Endothelial cell of umbilical vein (primary cell): Measurements from ENCODE around the gene NLRP6. TPM values are rescaled to one million over a fixed set of nuclear protein-coding genes. Genes with fewer than 3 reads are reported as not detected.

Experiments
- BruUV-seq: library from RNA; stranded (reverse); fragments of 400-500 nt; replicated peaks from 2 replicates; lab custom pipeline; 2021; lab: Mats Ljungman, UMichigan
- CTCF ChIA-PET: fragments of 300-600, 350-600 bp; sonication (Branson Sonifier 250); formaldehyde crosslinking; loops from one replicate; lab custom pipeline; 2021; ENCODE audit warnings: antibody characterized with exemption, inconsistent platforms; lab: Charles Lee
- POLR2A ChIA-PET: fragments of 300-600, 350-600 bp; sonication (Branson Sonifier 250); formaldehyde crosslinking; loops from one replicate; lab custom pipeline; 2021; ENCODE audit warnings: antibody characterized with exemption, inconsistent platforms; lab: Charles Lee
- DNase-seq: peaks from one replicate; pipeline ENCODE4 v3.0.0-alpha.2; 2011; ENCODE audit warnings: low read depth, low spot score
- FAIRE-seq: peaks from 2 replicates; lab custom pipeline; 2011; peaks lifted over from hg19 to GRCh38; lab: Jason Lieb, UNC
- H2AFZ ChIP-seq: 2 replicates; pipeline ENCODE4 v1.6.0; 2012; ENCODE audit warnings: low read depth, low read length, control low read depth, inconsistent platforms
- H3K27ac ChIP-seq: 2 replicates; pipeline ENCODE4 v1.5.1; 2011; ENCODE audit warnings: low read depth, mild to moderate bottlenecking, control low read depth, low read length, moderate library complexity; ENCODE audit not compliant: insufficient read depth
- H3K27me3 ChIP-seq, 2 experiments: 2 replicates each; pipeline versions ENCODE4 v1.6.0 to v1.6.1; 2011; ENCODE audit warnings: low read length in 2 of 2, mixed read lengths in 1 of 2; ENCODE audit not compliant: control insufficient read depth in 2 of 2, insufficient read depth in 2 of 2
- H3K36me3 ChIP-seq, 2 experiments: 2 replicates in 1 of 2; 3 replicates in 1 of 2; pipeline ENCODE4 v1.5.1; 2011; ENCODE audit warnings: low read length in 2 of 2, mild to moderate bottlenecking in 1 of 2, moderate library complexity in 1 of 2; ENCODE audit not compliant: control insufficient read depth in 2 of 2, insufficient read depth in 2 of 2; ENCODE audit errors: extremely low read depth in 1 of 2
- H3K4me1 ChIP-seq: 3 replicates; pipeline ENCODE4 v1.5.1; 2011; ENCODE audit warnings: mild to moderate bottlenecking, low read length; ENCODE audit not compliant: control insufficient read depth, insufficient read depth; ENCODE audit errors: extremely low read depth
- H3K4me2 ChIP-seq: 2 replicates; pipeline ENCODE4 v1.6.1; 2011; ENCODE audit warnings: low read length, control low read depth, mixed read lengths; ENCODE audit not compliant: insufficient read depth
- H3K4me3 ChIP-seq, 3 experiments: fragments of 200-600 bp in 1 of 3; sonication (generic), shearing (Covaris generic) in 1 of 3; replicated peaks in 1 of 3; 2 replicates each; pipeline ENCODE4 v1.5.1; 2011 to 2016; ENCODE audit warnings: control low read depth in 3 of 3, low read length in 3 of 3, mild to moderate bottlenecking in 2 of 3, inconsistent platforms in 1 of 3, low read depth in 1 of 3, moderate library complexity in 1 of 3; ENCODE audit not compliant: insufficient read depth in 1 of 3
- H3K79me2 ChIP-seq: 2 replicates; pipeline ENCODE4 v1.6.0; 2012; ENCODE audit warnings: low read length, inconsistent platforms; ENCODE audit not compliant: control insufficient read depth, insufficient read depth
- H3K9ac ChIP-seq: replicated peaks from 2 replicates; pipeline ENCODE3; 2011; ENCODE audit warnings: low read length, control low read depth; ENCODE audit not compliant: insufficient read depth; ENCODE audit errors: extremely low read depth
- H3K9me1 ChIP-seq: replicated peaks from 3 replicates; pipeline ENCODE4 v1.6.0; 2011; ENCODE audit warnings: mild to moderate bottlenecking, low read length; ENCODE audit not compliant: control insufficient read depth, insufficient read depth; ENCODE audit errors: extremely low read depth
- H3K9me3 ChIP-seq: replicated peaks from 2 replicates; pipeline ENCODE4 v1.5.1; 2012; ENCODE audit warnings: low read length, inconsistent platforms; ENCODE audit not compliant: control insufficient read depth, insufficient read depth
- H4K20me1 ChIP-seq: replicated peaks from 2 replicates; pipeline ENCODE3; 2011; ENCODE audit warnings: mild to moderate bottlenecking, low read length; ENCODE audit not compliant: control insufficient read depth, insufficient read depth; ENCODE audit errors: extremely low read depth
- EZH2 ChIP-seq: IDR thresholded peaks from 2 replicates; pipeline ENCODE4 v1.6.1; 2012; ENCODE audit warnings: borderline replicate concordance, low read depth, mild to moderate bottlenecking, moderate library complexity, low read length, inconsistent platforms; ENCODE audit not compliant: severe bottlenecking
- FOS ChIP-seq: IDR thresholded peaks from 2 replicates; pipeline ENCODE4 v1.6.1; 2011; ENCODE audit warnings: mild to moderate bottlenecking, low read length, moderate library complexity, borderline replicate concordance; ENCODE audit not compliant: insufficient read depth
- GATA2 ChIP-seq: IDR thresholded peaks from 2 replicates; pipeline ENCODE4 v1.7.0; 2011; ENCODE audit warnings: low read depth, mild to moderate bottlenecking, moderate library complexity, mixed read lengths, low read length; ENCODE audit not compliant: insufficient read length, insufficient read depth
- JUN ChIP-seq: IDR thresholded peaks from 2 replicates; pipeline ENCODE4 v1.6.1; 2011; ENCODE audit warnings: borderline replicate concordance, low read depth; ENCODE audit not compliant: insufficient read length, insufficient read depth
- MYC ChIP-seq: IDR thresholded peaks from one replicate; pipeline ENCODE4 v1.6.1; 2011; ENCODE audit warnings: mild to moderate bottlenecking, low read depth, low read length
- POLR2A ChIP-seq: IDR thresholded peaks from 2 replicates; pipeline ENCODE4 v1.6.1; 2012; ENCODE audit warnings: low read depth, mild to moderate bottlenecking, control low read depth, low read length
- POLR2AphosphoS5 ChIP-seq: IDR thresholded peaks from 2 replicates; pipeline ENCODE4 v1.6.1; 2012; ENCODE audit warnings: low read depth, mild to moderate bottlenecking, control low read depth, low read length, moderate library complexity; ENCODE audit not compliant: insufficient read depth
- dilution Hi-C: fragments of 300-500 bp; cut with MboI; formaldehyde crosslinking; loops from one replicate; pipeline ENCODE4 v1.15.0; 2019; ENCODE audit warnings: low sequenced_read_pairs; ENCODE audit not compliant: extremely low pct_ligation_motif_present
- intact Hi-C: fragments of 100-400 bp; cut with micrococcal nuclease; formaldehyde crosslinking; loops from one replicate; pipeline ENCODE4 v1.10.0; 2022
- polyA plus RNA-seq, 4 experiments: library from polyadenylated mRNA; depleted of rRNA in 3 of 4; stranded (reverse) in 3 of 4; unstranded in 1 of 4; fragments of >200 nt; gene quantifications; 2 replicates each; pipeline versions ENCODE4 v1.2.1 to v1.2.3, GENCODE V29; 2011 to 2012; ENCODE audit warnings: missing spikeins in 1 of 4
- total RNA-seq: library from RNA; stranded (reverse); gene quantifications from 2 replicates; pipeline ENCODE4 v1.2.3, GENCODE V29; 2021
- TF ChIP-seq, protein P1 (sequence below), 2 donors: IDR thresholded peaks; 1 replicate in 1 of 2; 2 replicates in 1 of 2; pipeline ENCODE4 v1.5.1; 2011; ENCODE audit warnings: low read length in 2 of 2, mild to moderate bottlenecking in 2 of 2, moderate library complexity in 2 of 2, control low read depth in 1 of 2, inconsistent platforms in 1 of 2, low read depth in 1 of 2; ENCODE audit not compliant: insufficient read depth in 1 of 2; ENCODE audit errors: extremely low read depth in 1 of 2
- TF ChIP-seq, protein P2 (sequence below): IDR thresholded peaks from 2 replicates; pipeline ENCODE4 v1.6.1; 2011; ENCODE audit not compliant: insufficient read depth, insufficient read length

Gene NLRP6
- total and polyA plus RNA-seq, 2 donors (not counting 3 experiments of a cell fraction or from before 2014, with no cell fraction given) = not detected

DNA sequence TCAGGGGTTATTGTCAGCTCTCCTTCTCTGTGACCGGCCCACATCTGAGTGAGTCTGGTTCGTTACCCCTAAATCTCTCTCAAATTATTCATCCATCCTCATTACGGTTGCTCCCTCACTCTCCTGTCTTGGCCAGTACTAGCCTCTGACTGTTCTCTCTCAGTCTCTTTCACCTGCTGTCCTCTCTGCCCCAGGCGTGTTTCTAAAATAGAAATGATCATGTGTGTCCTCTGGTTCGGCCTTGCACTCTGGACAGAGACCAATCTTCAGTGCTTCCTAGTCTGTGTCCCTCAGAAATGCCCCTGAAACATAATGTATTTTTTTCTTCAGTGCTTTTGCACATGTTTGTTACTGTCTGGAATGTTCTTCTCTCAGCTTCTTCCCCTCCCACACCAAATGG lies 36.6 kb upstream of the NLRP6 start:
- POLR2A ChIA-PET = no interaction called here
- intact Hi-C loops = no loop called here
- no peak for FAIRE-seq

More for the DNA sequence above, 36.6 kb upstream of the NLRP6 start:
- TF ChIP-seq, protein P1, sequence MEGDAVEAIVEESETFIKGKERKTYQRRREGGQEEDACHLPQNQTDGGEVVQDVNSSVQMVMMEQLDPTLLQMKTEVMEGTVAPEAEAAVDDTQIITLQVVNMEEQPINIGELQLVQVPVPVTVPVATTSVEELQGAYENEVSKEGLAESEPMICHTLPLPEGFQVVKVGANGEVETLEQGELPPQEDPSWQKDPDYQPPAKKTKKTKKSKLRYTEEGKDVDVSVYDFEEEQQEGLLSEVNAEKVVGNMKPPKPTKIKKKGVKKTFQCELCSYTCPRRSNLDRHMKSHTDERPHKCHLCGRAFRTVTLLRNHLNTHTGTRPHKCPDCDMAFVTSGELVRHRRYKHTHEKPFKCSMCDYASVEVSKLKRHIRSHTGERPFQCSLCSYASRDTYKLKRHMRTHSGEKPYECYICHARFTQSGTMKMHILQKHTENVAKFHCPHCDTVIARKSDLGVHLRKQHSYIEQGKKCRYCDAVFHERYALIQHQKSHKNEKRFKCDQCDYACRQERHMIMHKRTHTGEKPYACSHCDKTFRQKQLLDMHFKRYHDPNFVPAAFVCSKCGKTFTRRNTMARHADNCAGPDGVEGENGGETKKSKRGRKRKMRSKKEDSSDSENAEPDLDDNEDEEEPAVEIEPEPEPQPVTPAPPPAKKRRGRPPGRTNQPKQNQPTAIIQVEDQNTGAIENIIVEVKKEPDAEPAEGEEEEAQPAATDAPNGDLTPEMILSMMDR (IDR thresholded peaks at IDR 0.05; ENCODE audit: extremely low read depth in 1 of 2, insufficient read depth in 1 of 2, low read depth in 1 of 2, low read length in 2 of 2) = no peak
- no peak for TF ChIP-seq POLR2AphosphoS5
- TF ChIP-seq JUN = no peak
- no peak for TF ChIP-seq EZH2
- no peak for TF ChIP-seq MYC
- TF ChIP-seq POLR2A = no peak
- TF ChIP-seq FOS = no peak
- TF ChIP-seq GATA2 = no peak
- TF ChIP-seq, protein P2, sequence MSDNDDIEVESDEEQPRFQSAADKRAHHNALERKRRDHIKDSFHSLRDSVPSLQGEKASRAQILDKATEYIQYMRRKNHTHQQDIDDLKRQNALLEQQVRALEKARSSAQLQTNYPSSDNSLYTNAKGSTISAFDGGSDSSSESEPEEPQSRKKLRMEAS = no peak
- Histone ChIP-seq H3K27me3 (no peaks in the 10 kb centered on the region), H2AFZ (no peak overlapping the region), H3K9me3 (no peaks in the 10 kb centered on the region), H3K79me2 (peaks cover 47% of the 10 kb centered on the region), H3K4me3 (no peak overlapping the region), H4K20me1 (no peaks in the 10 kb centered on the region), H3K36me3 (peaks cover 16 to 21% of the 10 kb centered on the region in 2 experiments), H3K4me2 (no peak overlapping the region), H3K9ac (no peak overlapping the region), H3K27ac (no peak overlapping the region), H3K4me1 (peaks cover 12% of the 10 kb centered on the region), H3K9me1 (no peaks in the 10 kb centered on the region)
- dilution Hi-C loops = no loop called here
- CTCF ChIA-PET = interaction anchor here (5.8 kb wide), 1 partner anchor 9 kb away, joined by 33 read pairs; no protein-coding TSS in a partner anchor
- no peak for DNase-seq
- BruUV-seq = no TSS peak
